Hair follicular keratinocyte (primary cell): ENCODE results near the gene GCNA. TPM values are rescaled to one million over a fixed set of nuclear protein-coding genes. Genes with fewer than 3 reads are reported as not detected.

ENCODE experiments used
- total RNA-seq: library from RNA; depleted of rRNA; stranded (reverse); fragments of >200 nt; gene quantifications from 2 replicates; pipeline ENCODE4 v1.2.3, GENCODE V29; 2015

The GCNA gene
- 0.39 and 0.57 TPM in 2 replicates for total RNA-seq

GRCh38 chrX:71578253-71579135, at the start of gene GCNA:
GCNA (plus strand) TSS chrX:71578437; CDS start chrX:71580822, 2,385 bp downstream.

GRCh38 chrX:71532753-71533425, 45.3 kb upstream of the GCNA start, which contains the start of gene OGT:
OGT (plus strand) TSS chrX:71533104; CDS start chrX:71533300, 196 bp downstream.

DNA sequence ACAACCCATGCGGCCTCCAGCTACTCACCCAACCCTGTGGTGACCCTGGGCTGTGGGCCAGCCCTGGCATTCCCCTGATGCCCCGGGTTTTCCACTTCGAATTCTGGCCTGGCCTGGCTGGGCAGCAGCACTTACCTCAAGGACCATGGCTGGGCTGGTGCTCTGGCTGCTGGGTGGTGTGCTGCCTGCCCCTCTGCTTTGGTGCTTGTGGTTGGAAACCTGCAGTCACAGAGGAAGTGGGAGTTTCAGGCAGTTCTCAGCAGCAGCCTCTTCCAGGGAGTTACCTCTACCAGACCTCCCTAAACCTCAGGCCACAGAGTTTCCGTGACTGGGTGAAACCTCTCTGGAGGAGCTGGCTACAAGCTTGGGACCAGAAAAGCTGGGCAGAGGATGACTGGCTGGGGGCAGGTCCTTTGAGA, 40.1 kb downstream of the GCNA start, which contains the start of gene CXCR3:
TSS of gene CXCR3 (minus strand) at position 209 of the 419 bp plus-strand sequence. CDS start at position 147, 62 bp downstream.

Other genes with a start within 250 kb of the GCNA start
- 8.0 and 16.4 TPM in 2 replicates for gene TAF1, start 212.1 kb upstream of the GCNA start, total RNA-seq
- gene OGT, start 45.3 kb upstream of the GCNA start, total RNA-seq, result 23.1 and 38.0 TPM in 2 replicates
- gene CXCR3, start 40.1 kb downstream of the GCNA start, total RNA-seq, result not detected in 2 replicates
- gene CXorf49, start 139.8 kb downstream of the GCNA start, total RNA-seq, result not detected in 2 replicates
- not detected in 2 replicates for gene CXorf49B, start 184.9 kb downstream of the GCNA start, total RNA-seq